HT1080 (cell line): ENCODE results near the gene PGBD4. TPM values are rescaled to one million over a fixed set of nuclear protein-coding genes. Genes with fewer than 3 reads are reported as not detected.

Experiments used
- DNase-seq: peaks from one replicate; pipeline ENCODE4 v3.0.0-alpha.2; 2015; ENCODE audit warnings: low read depth
- polyA plus RNA-seq, 2 experiments: library from polyadenylated mRNA; depleted of rRNA; stranded (reverse); fragments of >200 nt; gene quantifications; 2 replicates each; pipeline ENCODE4 v1.2.3, GENCODE V29; 2015
- total RNA-seq: library from RNA; depleted of rRNA; stranded (reverse); fragments of >200 nt; shearing (Covaris generic); gene quantifications from 2 replicates; pipeline ENCODE4 v1.2.3, GENCODE V29; 2014; rRNA removed

Gene PGBD4
- total RNA-seq, result 2.9 and 3.0 TPM in 2 replicates
- polyA plus RNA-seq (2015; cell fraction: cytosol; rRNA removed), result 2.0 and 2.2 TPM in 2 replicates
- polyA plus RNA-seq (2015; cell fraction: nucleus; rRNA removed), result 4.2 and 5.2 TPM in 2 replicates

- DNase-seq, result peak; percentile 98
Measured at GRCh38 chr15:34101366-34102174, at the start of gene PGBD4, which contains the start of gene EMC7. Gene PGBD4 (plus strand): TSS chr15:34102083. CDS start chr15:34102532, 449 bp downstream. Gene EMC7 (minus strand): TSS chr15:34101862. CDS start chr15:34101839, 23 bp downstream.

- DNase-seq, result no peak
Measured at GRCh38 chr15:34054081-34054707, 47.7 kb upstream of the PGBD4 start.

- DNase-seq, result peak; percentile 64
Measured at GRCh38 chr15:34055868-34056595, 45.9 kb upstream of the PGBD4 start.

- no peak for DNase-seq
Measured at GRCh38 chr15:34056911-34057310, 45.0 kb upstream of the PGBD4 start.

- DNase-seq, result no peak
Measured at GRCh38 chr15:34059476-34059875, 42.4 kb upstream of the PGBD4 start.

GRCh38 chr15:34059946-34060345 lies 41.9 kb upstream of the PGBD4 start:
- no peak for DNase-seq

- DNase-seq, result no peak
Measured at GRCh38 chr15:34064438-34064837, 37.4 kb upstream of the PGBD4 start.

- no peak for DNase-seq
Measured at GRCh38 chr15:34065261-34065660, 36.6 kb upstream of the PGBD4 start.

GRCh38 chr15:34065941-34066340 lies 35.9 kb upstream of the PGBD4 start:
- DNase-seq, result no peak

- peak; percentile 23 for DNase-seq
Measured at GRCh38 chr15:34070003-34070402, 31.9 kb upstream of the PGBD4 start.

- DNase-seq, result no peak
Measured at GRCh38 chr15:34076785-34077184, 25.1 kb upstream of the PGBD4 start.

- DNase-seq, result no peak
Measured at GRCh38 chr15:34078900-34079299, 23.0 kb upstream of the PGBD4 start.

- DNase-seq, result no peak
Measured at GRCh38 chr15:34079904-34080303, 22.0 kb upstream of the PGBD4 start.

- DNase-seq, result no peak
Measured at GRCh38 chr15:34084086-34084485, 17.8 kb upstream of the PGBD4 start.

- peak; percentile 33 for DNase-seq
Measured at GRCh38 chr15:34085746-34086145, 16.1 kb upstream of the PGBD4 start.

- DNase-seq, result no peak
Measured at GRCh38 chr15:34099914-34100313, 2.0 kb upstream of the PGBD4 start.

- no peak for DNase-seq
Measured at GRCh38 chr15:34102175-34102925, 467 bp downstream of the PGBD4 start.

- no peak for DNase-seq
Measured at GRCh38 chr15:34106423-34106822, 4.5 kb downstream of the PGBD4 start.

GRCh38 chr15:34107315-34107714 lies 5.4 kb downstream of the PGBD4 start:
- no peak for DNase-seq

- DNase-seq, result peak; percentile 47
Measured at GRCh38 chr15:34109797-34110663, 8.1 kb downstream of the PGBD4 start.
